ENCODE data around the gene EHD2.

EHD2 gene

DNA sequence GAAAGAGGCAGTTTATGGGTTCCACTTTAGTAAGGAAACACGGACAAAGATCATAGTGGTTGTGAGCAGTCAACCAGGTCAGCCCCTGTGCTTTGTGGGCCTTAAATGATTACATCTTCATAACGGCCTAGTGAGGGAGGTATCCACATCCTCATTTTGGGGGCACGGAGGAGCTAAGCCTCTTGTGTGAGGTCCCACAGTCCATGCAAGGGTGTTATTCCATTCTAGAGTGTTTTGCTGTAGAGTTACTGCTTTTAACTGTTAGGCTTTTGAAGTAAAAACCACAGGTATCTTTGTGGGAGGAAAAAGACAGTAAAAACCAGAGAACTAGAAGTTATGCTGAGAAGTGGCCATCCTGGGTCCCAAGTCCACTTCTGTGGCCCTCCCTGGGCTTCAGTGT lies 36.1 kb downstream of the EHD2 start:
- no peak for DNase-seq (ENCODE audit: low read depth)
- no peak overlapping the region for H3K4me3 ChIP-seq (ENCODE audit: low read length)
- TF ChIP-seq, protein P1, sequence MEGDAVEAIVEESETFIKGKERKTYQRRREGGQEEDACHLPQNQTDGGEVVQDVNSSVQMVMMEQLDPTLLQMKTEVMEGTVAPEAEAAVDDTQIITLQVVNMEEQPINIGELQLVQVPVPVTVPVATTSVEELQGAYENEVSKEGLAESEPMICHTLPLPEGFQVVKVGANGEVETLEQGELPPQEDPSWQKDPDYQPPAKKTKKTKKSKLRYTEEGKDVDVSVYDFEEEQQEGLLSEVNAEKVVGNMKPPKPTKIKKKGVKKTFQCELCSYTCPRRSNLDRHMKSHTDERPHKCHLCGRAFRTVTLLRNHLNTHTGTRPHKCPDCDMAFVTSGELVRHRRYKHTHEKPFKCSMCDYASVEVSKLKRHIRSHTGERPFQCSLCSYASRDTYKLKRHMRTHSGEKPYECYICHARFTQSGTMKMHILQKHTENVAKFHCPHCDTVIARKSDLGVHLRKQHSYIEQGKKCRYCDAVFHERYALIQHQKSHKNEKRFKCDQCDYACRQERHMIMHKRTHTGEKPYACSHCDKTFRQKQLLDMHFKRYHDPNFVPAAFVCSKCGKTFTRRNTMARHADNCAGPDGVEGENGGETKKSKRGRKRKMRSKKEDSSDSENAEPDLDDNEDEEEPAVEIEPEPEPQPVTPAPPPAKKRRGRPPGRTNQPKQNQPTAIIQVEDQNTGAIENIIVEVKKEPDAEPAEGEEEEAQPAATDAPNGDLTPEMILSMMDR (conservative IDR thresholded peaks at IDR 0.05; ENCODE audit: low read depth, low read length), result no peak

DNA sequence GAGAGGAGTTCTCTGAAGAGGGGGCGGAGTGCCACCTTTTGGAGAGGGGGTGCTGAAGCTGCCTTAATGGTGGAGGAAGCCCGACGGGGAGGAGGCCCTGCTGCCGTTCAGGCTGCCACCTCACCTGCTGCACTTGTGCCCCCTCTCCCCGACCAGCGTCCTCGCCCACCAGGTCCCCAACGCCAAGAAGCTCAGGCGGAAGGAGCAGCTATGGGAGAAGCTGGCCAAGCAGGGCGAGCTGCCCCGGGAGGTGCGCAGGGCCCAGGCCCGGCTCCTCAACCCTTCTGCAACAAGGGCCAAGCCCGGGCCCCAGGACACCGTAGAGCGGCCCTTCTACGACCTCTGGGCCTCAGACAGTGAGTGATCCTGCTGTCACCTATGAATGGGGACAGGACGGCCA lies 37.5 kb downstream of the EHD2 start:
- TF ChIP-seq, protein P1 (conservative IDR thresholded peaks at IDR 0.05; ENCODE audit: low read depth, low read length), result no peak
- no peak overlapping the region for H3K4me3 ChIP-seq (ENCODE audit: low read length)
- no peak for DNase-seq (ENCODE audit: low read depth)

DNA sequence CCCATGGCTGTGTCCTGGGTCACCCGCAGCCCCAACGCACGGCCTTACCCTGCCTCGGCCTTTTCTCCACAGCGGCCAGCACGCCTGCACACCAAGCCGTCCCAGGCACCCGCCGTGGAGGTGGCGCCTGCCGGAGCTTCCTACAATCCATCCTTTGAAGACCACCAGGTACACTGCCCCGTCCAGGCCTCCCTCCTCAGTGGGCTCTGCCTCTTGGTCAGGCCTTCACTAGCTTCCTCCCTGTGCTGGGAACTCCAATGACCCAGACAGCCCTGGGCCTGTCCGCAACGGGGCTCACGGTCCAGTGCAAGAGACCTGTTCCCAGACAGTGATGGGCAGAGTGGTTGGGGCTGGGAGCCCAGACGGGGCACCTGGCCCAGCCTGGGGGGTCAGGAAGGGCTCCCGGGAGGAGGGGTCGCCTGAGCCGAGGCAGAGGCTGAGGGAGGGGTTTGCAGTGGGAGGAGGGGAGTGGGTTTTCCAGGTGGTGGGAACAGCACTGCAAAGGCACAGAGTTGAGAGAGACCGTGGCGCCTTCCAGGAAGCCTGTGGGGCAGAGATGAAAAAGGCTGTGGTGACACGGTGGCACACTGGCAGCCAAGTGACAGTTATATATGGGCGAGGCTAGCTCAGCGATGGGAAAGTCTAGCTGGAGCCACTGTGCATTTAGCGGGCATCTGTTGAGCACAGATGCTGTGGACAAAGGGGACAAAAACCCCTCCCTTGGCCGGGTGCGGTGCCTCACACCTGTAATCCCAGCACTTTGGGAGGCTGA lies 39.4 kb downstream of the EHD2 start:
- no peak overlapping the region for H3K4me3 ChIP-seq (ENCODE audit: low read length)
- no peak for DNase-seq (ENCODE audit: low read depth)
- TF ChIP-seq, protein P1 (conservative IDR thresholded peaks at IDR 0.05; ENCODE audit: low read depth, low read length), result no peak

DNA sequence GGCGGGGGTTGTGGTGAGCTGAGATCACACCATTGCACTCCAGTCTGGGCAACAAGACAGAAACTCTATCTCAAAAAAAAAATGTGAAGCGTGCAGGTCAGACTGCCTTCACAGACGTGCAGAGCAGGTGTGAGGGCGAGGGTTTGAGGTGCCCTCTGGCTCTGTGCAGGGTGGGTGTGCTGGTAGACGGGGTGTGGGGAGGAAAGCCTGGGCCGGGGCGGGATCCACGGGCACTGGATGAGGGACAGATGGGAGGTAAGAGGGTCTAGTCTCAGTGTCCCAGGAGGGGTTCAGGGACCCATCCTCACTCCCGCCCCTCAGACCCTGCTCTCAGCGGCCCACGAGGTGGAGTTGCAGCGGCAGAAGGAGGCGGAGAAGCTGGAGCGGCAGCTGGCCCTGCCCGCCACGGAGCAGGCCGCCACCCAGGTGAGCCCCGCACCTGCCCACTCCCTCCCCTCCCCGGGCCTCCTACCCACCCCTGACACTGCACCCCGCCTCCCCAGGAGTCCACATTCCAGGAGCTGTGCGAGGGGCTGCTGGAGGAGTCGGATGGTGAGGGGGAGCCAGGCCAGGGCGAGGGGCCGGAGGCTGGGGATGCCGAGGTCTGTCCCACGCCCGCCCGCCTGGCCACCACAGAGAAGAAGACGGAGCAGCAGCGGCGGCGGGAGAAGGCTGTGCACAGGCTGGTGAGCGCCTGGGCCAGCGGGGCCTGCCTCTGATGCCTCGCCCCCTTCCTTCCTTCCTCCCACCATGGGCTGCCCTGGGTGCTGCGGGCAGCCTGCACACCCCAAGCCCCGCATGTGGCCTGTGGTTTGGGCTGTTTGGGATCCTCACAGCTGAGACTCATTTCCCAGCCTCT lies 41.2 kb downstream of the EHD2 start:
- H3K4me3 ChIP-seq (ENCODE audit: low read length), result no peak overlapping the region
- no peak for DNase-seq (ENCODE audit: low read depth)
- TF ChIP-seq, protein P1 (conservative IDR thresholded peaks at IDR 0.05; ENCODE audit: low read depth, low read length), result no peak

DNA sequence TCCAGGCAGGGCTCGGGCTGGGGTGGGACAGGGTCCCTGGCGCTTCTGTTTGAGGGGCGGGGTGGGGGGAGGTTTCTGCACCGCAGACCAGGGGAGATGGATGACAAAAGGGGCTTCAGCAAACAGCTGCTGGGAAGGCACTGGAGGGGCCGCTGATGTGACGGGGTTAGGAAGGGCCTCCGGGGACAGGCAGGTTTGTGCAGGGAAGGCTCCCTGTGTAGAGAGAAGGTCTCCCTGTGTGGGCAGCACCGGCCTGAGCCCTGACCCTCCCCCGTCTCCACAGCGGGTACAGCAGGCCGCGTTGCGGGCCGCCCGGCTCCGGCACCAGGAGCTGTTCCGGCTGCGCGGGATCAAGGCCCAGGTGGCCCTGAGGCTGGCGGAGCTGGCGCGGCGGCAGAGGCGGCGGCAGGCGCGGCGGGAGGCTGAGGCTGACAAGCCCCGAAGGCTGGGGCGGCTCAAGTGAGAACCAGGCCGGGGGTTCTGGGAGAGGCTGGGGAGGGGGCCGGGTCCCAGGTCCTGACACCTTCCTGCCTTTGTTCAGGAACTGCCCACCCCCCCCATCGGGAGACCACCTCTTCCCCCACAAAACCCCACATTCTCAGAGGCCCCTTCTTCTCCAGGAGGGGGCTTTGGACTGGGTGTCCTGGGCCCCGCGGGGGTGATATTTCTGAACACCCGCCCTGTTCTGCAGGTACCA lies 42.0 kb downstream of the EHD2 start:
- DNase-seq (ENCODE audit: low read depth), result no peak
- no peak overlapping the region for H3K4me3 ChIP-seq (ENCODE audit: low read length)
- TF ChIP-seq, protein P1 (conservative IDR thresholded peaks at IDR 0.05; ENCODE audit: low read depth, low read length), result no peak

DNA sequence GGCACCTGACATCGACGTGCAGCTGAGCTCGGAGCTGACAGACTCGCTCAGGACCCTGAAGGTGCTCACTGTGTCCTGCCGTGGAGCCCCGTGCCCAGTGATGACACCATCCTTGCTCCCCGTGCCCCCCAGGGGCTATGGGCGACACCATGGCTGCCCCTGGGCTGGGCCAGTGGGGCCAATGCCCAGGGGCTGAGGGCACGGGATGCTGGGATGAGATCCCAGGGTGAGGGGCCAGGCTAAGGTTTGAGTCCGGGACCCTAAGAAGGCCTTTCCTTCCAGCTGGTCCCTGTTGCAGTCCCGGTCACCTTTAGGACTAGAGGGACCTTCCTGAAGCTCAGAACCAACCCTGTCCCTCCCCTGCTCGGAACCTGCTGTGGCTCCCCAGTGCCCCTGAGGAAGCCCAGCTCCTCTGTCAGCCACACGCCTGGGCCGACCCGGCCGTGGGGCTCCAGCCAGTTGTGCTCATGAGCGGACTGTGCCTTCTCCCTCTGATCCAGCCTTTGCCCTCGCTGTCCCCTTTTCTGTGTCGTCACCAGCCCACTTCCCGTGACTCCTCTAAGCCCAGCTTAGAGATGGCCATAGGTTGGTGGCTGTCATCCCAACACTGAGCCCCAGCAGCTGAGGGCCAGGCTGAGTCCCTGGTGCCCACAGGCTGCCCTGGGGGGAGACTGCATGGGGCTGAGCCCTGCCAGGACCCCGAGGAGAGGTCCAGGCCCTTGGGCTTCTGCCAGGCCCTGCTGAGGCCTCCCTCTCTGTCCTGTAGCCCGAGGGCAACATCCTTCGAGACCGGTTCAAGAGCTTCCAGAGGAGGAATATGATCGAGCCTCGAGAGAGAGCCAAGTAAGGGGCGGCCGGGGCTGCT lies 42.8 kb downstream of the EHD2 start:
- H3K4me3 ChIP-seq (ENCODE audit: low read length), result no peak overlapping the region
- TF ChIP-seq, protein P1 (conservative IDR thresholded peaks at IDR 0.05; ENCODE audit: low read depth, low read length), result no peak

More for the DNA sequence above, 42.8 kb downstream of the EHD2 start:
- DNase-seq (ENCODE audit: low read depth), result no peak
